H1 (cell line): ENCODE data around the gene C15orf40. TPM values are rescaled to one million over a fixed set of nuclear protein-coding genes. Genes with fewer than 3 reads are reported as not detected.

Experiments
- CTCF ChIA-PET: fragments of 300-600 bp; sonication (Branson Sonifier 250); formaldehyde crosslinking; loops from one replicate; lab custom pipeline; 2021; ENCODE audit not compliant: partially characterized antibody; lab: Charles Lee
- POLR2A ChIA-PET: fragments of 300-600 bp; sonication (Branson Sonifier 250); formaldehyde crosslinking; loops from one replicate; lab custom pipeline; 2021; ENCODE audit warnings: inconsistent platforms; ENCODE audit not compliant: partially characterized antibody; lab: Charles Lee
- DNase-seq, 2 experiments: peaks; one replicate each; pipeline versions ENCODE4 v3.0.0 to v3.0.0-alpha.2; 2010 to 2022; ENCODE audit warnings: low spot score in 2 of 2, low read depth in 1 of 2, mixed read lengths in 1 of 2
- FAIRE-seq: peaks from 2 replicates; lab custom pipeline; 2011; peaks lifted over from hg19 to GRCh38; lab: Jason Lieb, UNC
- H2AFZ ChIP-seq: 2 replicates; pipeline ENCODE4 v1.8.1; 2012; ENCODE audit warnings: low read length, inconsistent platforms
- H2AK5ac ChIP-seq: 2 replicates; pipeline ENCODE4 v1.6.1; 2013; ENCODE audit warnings: low read depth, low read length
- H2BK120ac ChIP-seq: replicated peaks from 2 replicates; pipeline ENCODE3; 2013; ENCODE audit warnings: low read depth, low read length, inconsistent platforms
- H2BK12ac ChIP-seq: 2 replicates; pipeline ENCODE4 v1.6.1; 2013; ENCODE audit warnings: low read depth, low read length
- H2BK15ac ChIP-seq: 2 replicates; pipeline ENCODE4 v1.6.1; 2013; ENCODE audit warnings: low read length
- H2BK20ac ChIP-seq: 2 replicates; pipeline ENCODE4 v1.6.1; 2013; ENCODE audit warnings: low read length
- H2BK5ac ChIP-seq: 2 replicates; pipeline ENCODE4 v1.6.1; 2013; ENCODE audit warnings: low read depth, low read length
- H3K14ac ChIP-seq: 2 replicates; pipeline ENCODE4 v1.6.1; 2013; ENCODE audit warnings: inconsistent platforms; ENCODE audit not compliant: insufficient read length
- H3K18ac ChIP-seq: 2 replicates; pipeline ENCODE4 v1.6.1; 2013; ENCODE audit warnings: low read length; ENCODE audit errors: extremely low read depth
- H3K23ac ChIP-seq: 2 replicates; pipeline ENCODE4 v1.6.1; 2013; ENCODE audit warnings: inconsistent platforms; ENCODE audit not compliant: insufficient read length
- H3K23me2 ChIP-seq: 2 replicates; pipeline ENCODE4 v1.6.1; 2013; ENCODE audit warnings: low read depth, low read length
- H3K27ac ChIP-seq: 2 replicates; pipeline ENCODE4 v1.6.1; 2011; ENCODE audit warnings: low read depth, low read length, inconsistent platforms
- H3K27me3 ChIP-seq, 4 experiments: replicated peaks in 1 of 4; 1 replicate in 1 of 4; 2 replicates in 3 of 4; pipeline versions ENCODE4 v1.6.1 to v1.8.1; 2011 to 2013; ENCODE audit warnings: low read length in 3 of 4, mild to moderate bottlenecking in 3 of 4, inconsistent platforms in 2 of 4, mixed read lengths in 2 of 4, moderate library complexity in 1 of 4; ENCODE audit not compliant: control insufficient read depth in 3 of 4, insufficient read depth in 3 of 4; ENCODE audit errors: extremely low read depth in 1 of 4
- H3K36me3 ChIP-seq, 4 experiments: 2 replicates each; pipeline versions ENCODE4 v1.6.1 to v1.8.1; 2011 to 2013; ENCODE audit warnings: mild to moderate bottlenecking in 4 of 4, low read length in 3 of 4, moderate library complexity in 2 of 4, control low read depth in 1 of 4, inconsistent platforms in 1 of 4; ENCODE audit not compliant: insufficient read depth in 4 of 4, control insufficient read depth in 2 of 4
- H3K4ac ChIP-seq: replicated peaks from 2 replicates; pipeline ENCODE3; 2013; ENCODE audit warnings: low read length, low read depth, mixed read lengths, inconsistent platforms; ENCODE audit not compliant: insufficient read length
- H3K4me1 ChIP-seq, 4 experiments: replicated peaks in 1 of 4; 1 replicate in 1 of 4; 2 replicates in 3 of 4; pipeline versions ENCODE4 v1.6.1 to v1.8.1; 2011 to 2013; ENCODE audit warnings: low read length in 3 of 4, inconsistent platforms in 2 of 4, mixed read lengths in 1 of 4; ENCODE audit not compliant: insufficient read depth in 4 of 4, control insufficient read depth in 3 of 4
- H3K4me2 ChIP-seq, 2 experiments: 2 replicates each; pipeline versions ENCODE4 v1.6.1 to v1.8.1; 2011 to 2013; ENCODE audit warnings: low read depth in 2 of 2, low read length in 2 of 2, control low read depth in 1 of 2, inconsistent platforms in 1 of 2, mild to moderate bottlenecking in 1 of 2; ENCODE audit not compliant: insufficient read depth in 1 of 2
- H3K4me3 ChIP-seq, 4 experiments: fragments of 200-600, 300-600 bp in 1 of 4; sonication (generic), shearing (Covaris generic), sonication (Bioruptor Twin) in 1 of 4; 2 replicates each; pipeline versions ENCODE4 v1.5.1 to v1.8.1; 2011 to 2016; ENCODE audit warnings: low read length in 4 of 4, low read depth in 3 of 4, control low read depth in 2 of 4, inconsistent platforms in 2 of 4, mild to moderate bottlenecking in 2 of 4, mixed read lengths in 1 of 4, moderate library complexity in 1 of 4; ENCODE audit not compliant: insufficient read depth in 2 of 4; ENCODE audit errors: extremely low read depth in 1 of 4
- H3K56ac ChIP-seq: replicated peaks from 2 replicates; pipeline ENCODE3; 2013; ENCODE audit warnings: low read depth, mild to moderate bottlenecking, mixed read lengths, low read length, inconsistent platforms; ENCODE audit not compliant: insufficient read length
- H3K79me1 ChIP-seq: 2 replicates; pipeline ENCODE4 v1.6.1; 2013; ENCODE audit warnings: low read depth, low read length, control low read depth
- H3K79me2 ChIP-seq, 2 experiments: 2 replicates each; pipeline versions ENCODE4 v1.6.1 to v1.8.1; 2012 to 2013; ENCODE audit warnings: low read length in 2 of 2, mild to moderate bottlenecking in 2 of 2, inconsistent platforms in 1 of 2; ENCODE audit not compliant: insufficient read depth in 2 of 2, control insufficient read depth in 1 of 2
- H3K9ac ChIP-seq, 4 experiments: replicated peaks in 1 of 4; 1 replicate in 1 of 4; 2 replicates in 3 of 4; pipeline versions ENCODE4 v1.6.1 to v1.8.1; 2011 to 2013; ENCODE audit warnings: low read depth in 3 of 4, low read length in 3 of 4, control low read depth in 2 of 4, mild to moderate bottlenecking in 2 of 4, moderate library complexity in 2 of 4, inconsistent platforms in 1 of 4; ENCODE audit errors: extremely low read depth in 1 of 4
- H3K9me3 ChIP-seq, 2 experiments: 2 replicates each; pipeline versions ENCODE4 v1.6.1 to v1.8.1; 2012 to 2013; ENCODE audit warnings: mild to moderate bottlenecking in 2 of 2, moderate library complexity in 2 of 2, control low read depth in 1 of 2, inconsistent platforms in 1 of 2, low read depth in 1 of 2, low read length in 1 of 2, mixed read lengths in 1 of 2; ENCODE audit not compliant: insufficient read depth in 2 of 2
- H4K20me1 ChIP-seq, 2 experiments: replicated peaks in 1 of 2; 2 replicates each; pipeline versions ENCODE3 to v1.8.1; 2011 to 2013; ENCODE audit warnings: inconsistent platforms in 2 of 2, low read length in 2 of 2, mild to moderate bottlenecking in 1 of 2; ENCODE audit not compliant: insufficient read depth in 2 of 2, control insufficient read depth in 1 of 2
- H4K5ac ChIP-seq: 2 replicates; pipeline ENCODE4 v1.6.1; 2013; ENCODE audit warnings: low read length, low read depth, mixed read lengths, inconsistent platforms; ENCODE audit not compliant: insufficient read length
- H4K8ac ChIP-seq: 2 replicates; pipeline ENCODE4 v1.8.0; 2013; ENCODE audit warnings: mild to moderate bottlenecking, moderate library complexity, low read length, inconsistent platforms; ENCODE audit not compliant: insufficient read depth; ENCODE audit errors: extremely low read depth
- H4K91ac ChIP-seq: replicated peaks from 2 replicates; pipeline ENCODE3; 2013; ENCODE audit warnings: low read length, mixed read lengths, inconsistent platforms; ENCODE audit not compliant: insufficient read length
- ATF3 ChIP-seq: IDR thresholded peaks from 2 replicates; pipeline ENCODE4 v1.6.1; 2011; ENCODE audit warnings: low read depth, mild to moderate bottlenecking, low read length; ENCODE audit not compliant: insufficient read depth
- BACH1 ChIP-seq: IDR thresholded peaks from 2 replicates; pipeline ENCODE4 v1.6.1; 2012; ENCODE audit warnings: low read length, improper control_type of control experiment
- BCL11A ChIP-seq, 2 experiments: IDR thresholded peaks; one replicate each; pipeline ENCODE4 v1.6.1; 2011; ENCODE audit warnings: low read depth in 2 of 2, low read length in 2 of 2, mild to moderate bottlenecking in 2 of 2
- CEBPB ChIP-seq: IDR thresholded peaks from 2 replicates; pipeline ENCODE4 v1.6.1; 2012; ENCODE audit warnings: low read depth, low read length
- HDAC6 ChIP-seq: IDR thresholded peaks from one replicate; pipeline ENCODE4 v1.7.1; 2012; ENCODE audit warnings: low read depth, mild to moderate bottlenecking, inconsistent platforms, low read length, moderate library complexity
- JUN ChIP-seq: IDR thresholded peaks from 2 replicates; pipeline ENCODE4 v1.6.1; 2011; ENCODE audit warnings: low read depth, mild to moderate bottlenecking, improper control_type of control experiment, low read length
- MAFK ChIP-seq: IDR thresholded peaks from 2 replicates; pipeline ENCODE4 v1.6.1; 2012; ENCODE audit warnings: low read depth, mild to moderate bottlenecking, improper control_type of control experiment, low read length
- POU5F1 ChIP-seq: IDR thresholded peaks from 2 replicates; pipeline ENCODE4 v1.6.1; 2011; ENCODE audit warnings: low read depth, mild to moderate bottlenecking, low read length, moderate library complexity
- RBBP5 ChIP-seq: IDR thresholded peaks from 2 replicates; pipeline ENCODE4 v1.7.1; 2012; ENCODE audit warnings: low read depth, mild to moderate bottlenecking, inconsistent platforms, low read length, moderate library complexity, borderline replicate concordance
- RFX5 ChIP-seq: IDR thresholded peaks from 2 replicates; pipeline ENCODE4 v1.6.1; 2011; ENCODE audit warnings: low read depth, low read length, improper control_type of control experiment, borderline replicate concordance
- SAP30 ChIP-seq: fragments of 300-600 bp; sonication (generic); IDR thresholded peaks from 2 replicates; pipeline ENCODE4 v1.7.1; 2012; ENCODE audit warnings: low read length, moderate library complexity, mild to moderate bottlenecking, inconsistent platforms; ENCODE audit not compliant: insufficient read depth, insufficient replicate concordance
- TAF7 ChIP-seq: optimal IDR thresholded peaks from 2 replicates; pipeline ENCODE3; 2011; ENCODE audit warnings: low read depth, mild to moderate bottlenecking, inconsistent platforms, low read length, moderate library complexity, borderline replicate concordance
- WGBS, 2 experiments: shearing (Covaris generic) in 1 of 2; methylation state at CpG; one replicate each; pipeline versions ENCODE4 v1.1.6 to v1.1.7; 2013 to 2015; ENCODE audit warnings: low lambda C conversion rate in 2 of 2, mixed read lengths in 2 of 2, inconsistent platforms in 1 of 2, low coverage in 1 of 2, missing lambda C conversion rate in 1 of 2; ENCODE audit not compliant: insufficient replicate concordance in 2 of 2, insufficient coverage in 1 of 2, insufficient read length in 1 of 2; ENCODE audit errors: extremely low coverage in 1 of 2, missing lambda C conversion rate in 1 of 2; 5-methylcytosine and 5-hydroxymethylcytosine counted together
- polyA plus RNA-seq, 7 experiments: library from polyadenylated mRNA; depleted of rRNA in 3 of 7; stranded (reverse) in 5 of 7; unstranded in 2 of 7; fragments of >200 nt in 5 of 7; fragments of 200-250 nt in 2 of 7; gene quantifications; 1 replicate in 5 of 7; 2 replicates in 1 of 7; 4 replicates in 1 of 7; pipeline versions ENCODE4 v1.2.1 to v1.2.3, GENCODE V29; 2011 to 2013; ENCODE audit warnings: missing spikeins in 2 of 7, mixed read lengths in 2 of 7
- total RNA-seq: library from RNA; stranded (reverse); fragmentation: NEBNext Ultra II Directional; extraction: Animal tissue kit (Norgen Biotek cat#: 25700); gene quantifications from 2 replicates; pipeline ENCODE4 v1.2.1, GENCODE V29; 2021
- TF ChIP-seq, protein P1 (sequence below): IDR thresholded peaks from 2 replicates; pipeline ENCODE4 v1.6.1; 2012; ENCODE audit warnings: inconsistent platforms

The C15orf40 gene
- total and polyA plus RNA-seq, 2 of the 8 experiments (the other 6 are each of a cell fraction or from before 2014, with no cell fraction given), result 10.7 TPM

- Histone ChIP-seq H3K27ac (no peak overlapping the region), H3K4me3 (no peak overlapping the region), H4K5ac (no peak overlapping the region), H2BK120ac (no peak overlapping the region), H3K23ac (no peak overlapping the region), H3K4me2 (no peak overlapping the region), H3K56ac (no peak overlapping the region), H3K9ac (no peak overlapping the region), H2BK20ac (no peak overlapping the region), H2AK5ac (no peak overlapping the region), H2BK12ac (no peak overlapping the region), H2BK15ac (no peak overlapping the region), H3K36me3 (peaks cover under 1 to 42% (median 24%) of the 10 kb centered on the region in 4 experiments), H3K18ac (no peak overlapping the region), H3K4ac (no peak overlapping the region), H3K79me1 (no peaks in the 10 kb centered on the region; the same call in 1 of the 2 replicates), H3K23me2 (no peaks in the 10 kb centered on the region), H3K27me3 (no peaks in the 10 kb centered on the region), H4K20me1 (peaks cover 4 to 13% of the 10 kb centered on the region in 2 experiments), H3K4me1 (no peaks in the 10 kb centered on the region), H3K9me3 (no peaks in the 10 kb centered on the region), H4K91ac (no peak overlapping the region), H3K14ac (no peak overlapping the region), H3K79me2 (peaks cover 0 to 42% of the 10 kb centered on the region in 2 experiments; a peak in 2 of 4 replicates), H2AFZ (no peak overlapping the region), H4K8ac (no peak overlapping the region), H2BK5ac (no peak overlapping the region)
- no peak for TF ChIP-seq TAF7
- TF ChIP-seq JUN, result no peak
- TF ChIP-seq, protein P1, sequence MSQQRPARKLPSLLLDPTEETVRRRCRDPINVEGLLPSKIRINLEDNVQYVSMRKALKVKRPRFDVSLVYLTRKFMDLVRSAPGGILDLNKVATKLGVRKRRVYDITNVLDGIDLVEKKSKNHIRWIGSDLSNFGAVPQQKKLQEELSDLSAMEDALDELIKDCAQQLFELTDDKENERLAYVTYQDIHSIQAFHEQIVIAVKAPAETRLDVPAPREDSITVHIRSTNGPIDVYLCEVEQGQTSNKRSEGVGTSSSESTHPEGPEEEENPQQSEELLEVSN, result no peak
- no peak for TF ChIP-seq CEBPB
- TF ChIP-seq HDAC6, result no peak
- TF ChIP-seq BCL11A (IDR thresholded peaks at IDR 0.05; ENCODE audit: low read depth in 2 of 2, low read length in 2 of 2), result no peak
- TF ChIP-seq BACH1, result no peak
- no peak for TF ChIP-seq SAP30
- TF ChIP-seq RFX5, result no peak
- TF ChIP-seq MAFK, result no peak
- TF ChIP-seq RBBP5, result no peak
- TF ChIP-seq ATF3, result no peak
- no peak for TF ChIP-seq POU5F1
- CTCF ChIA-PET, result no interaction called here
- WGBS, 2 experiments, result 73% methylated on average over 3 of the region's 3 CpGs; no CpG with 5 or more reads in 1 of the 2 experiments
- DNase-seq, result no peak
- POLR2A ChIA-PET, result no interaction called here
- FAIRE-seq, result no peak
Observed at GRCh38 chr15:83046558-83047127, 35.2 kb upstream of the C15orf40 start.
